GM19395 (cell line): ENCODE data around the gene UBA6.
"Not testable (repeated sequence)": the region's sequence is repeated elsewhere in the genome, so short reads cannot be mapped to it uniquely, and the experiment has no call there.

ENCODE experiments used
- ATAC-seq: cut with Tn5 transposase; IDR thresholded peaks from one replicate; pipeline ENCODE4 v1.9.1; 2021; ENCODE audit warnings: mild to moderate bottlenecking, moderate library complexity; ENCODE audit not compliant: unreplicated experiment

Gene UBA6

GRCh38 chr4:67674098-67674497, 26.9 kb downstream of the UBA6 start:
- no peak for ATAC-seq

DNA sequence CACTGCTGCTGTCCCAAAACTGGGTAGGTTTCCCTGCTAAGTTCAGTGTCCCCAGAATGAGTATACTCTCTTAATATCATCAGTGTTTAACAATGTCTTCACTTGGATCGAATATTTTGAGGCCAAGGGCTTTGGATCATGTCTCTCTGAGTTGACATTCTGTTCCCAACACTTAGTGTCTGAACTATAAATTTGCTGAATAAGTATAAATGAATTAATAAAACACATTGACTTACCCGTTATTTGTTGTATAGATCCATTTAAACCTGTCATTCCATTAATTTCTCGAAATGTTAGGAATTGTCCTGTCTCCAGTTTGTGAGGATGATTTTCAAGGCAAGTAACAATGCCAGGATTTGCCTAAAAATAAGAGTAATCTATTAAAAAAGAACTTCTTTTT, 32.6 kb downstream of the UBA6 start:
- no peak for ATAC-seq

DNA sequence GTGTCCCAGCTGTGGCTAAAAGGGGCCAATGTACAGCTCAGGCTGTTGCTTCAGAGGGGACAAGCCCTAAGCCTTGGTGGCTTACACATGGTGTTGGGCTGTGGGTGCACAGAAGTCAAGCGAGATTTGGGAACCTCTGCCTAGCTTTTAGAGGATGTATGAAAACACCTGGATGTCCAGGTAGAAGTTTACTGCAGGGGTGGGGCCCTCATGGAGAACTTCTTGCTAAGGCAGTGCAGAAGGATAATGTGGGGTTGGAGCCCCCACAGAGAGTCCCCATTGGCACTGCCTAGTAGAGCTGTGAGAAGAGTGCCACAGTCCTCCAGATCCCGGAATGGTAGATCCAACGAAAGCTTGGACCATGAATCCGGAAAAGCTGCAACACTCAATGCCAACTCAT, 40.5 kb downstream of the UBA6 start:
- no peak for ATAC-seq

DNA sequence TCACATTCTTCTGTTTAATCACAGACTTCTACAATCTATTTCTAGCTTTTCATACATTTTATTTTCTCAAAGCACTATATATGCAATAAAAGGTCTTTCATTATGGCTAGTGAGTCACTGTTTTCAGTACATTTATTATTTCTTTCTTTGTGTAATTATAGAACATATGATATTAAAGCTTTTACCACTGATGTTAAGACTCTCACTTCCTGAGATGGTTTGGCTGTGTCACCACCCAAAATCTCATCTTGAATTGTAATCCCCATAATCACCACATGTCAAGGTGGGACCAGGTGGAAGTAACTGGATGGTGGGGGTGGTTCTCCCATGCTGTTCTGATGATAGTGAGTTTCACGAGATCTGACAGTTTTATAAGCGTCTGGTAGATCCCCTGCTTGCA, 41.9 kb downstream of the UBA6 start:
- ATAC-seq = no peak

- ATAC-seq = no peak
Measured at GRCh38 chr4:67658302-67658701, 42.7 kb downstream of the UBA6 start.

DNA sequence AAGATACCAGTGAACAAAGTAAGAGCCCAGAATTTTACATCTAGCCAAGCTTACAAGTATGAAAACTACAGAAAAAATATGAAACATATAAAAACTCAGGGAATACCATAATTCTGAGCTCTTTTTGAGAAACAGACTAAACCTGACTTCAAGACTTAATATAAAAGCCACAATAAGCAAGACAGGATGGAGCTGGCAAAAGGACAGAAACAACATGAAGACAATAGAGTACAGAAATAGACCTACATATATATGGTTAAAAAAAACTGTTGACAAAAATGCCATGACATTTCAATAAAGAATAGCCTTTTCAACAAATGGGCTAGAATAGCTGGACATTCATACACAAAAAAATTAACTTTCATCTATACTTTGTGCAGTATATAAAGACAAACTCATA, 49.4 kb downstream of the UBA6 start:
- no peak for ATAC-seq

DNA sequence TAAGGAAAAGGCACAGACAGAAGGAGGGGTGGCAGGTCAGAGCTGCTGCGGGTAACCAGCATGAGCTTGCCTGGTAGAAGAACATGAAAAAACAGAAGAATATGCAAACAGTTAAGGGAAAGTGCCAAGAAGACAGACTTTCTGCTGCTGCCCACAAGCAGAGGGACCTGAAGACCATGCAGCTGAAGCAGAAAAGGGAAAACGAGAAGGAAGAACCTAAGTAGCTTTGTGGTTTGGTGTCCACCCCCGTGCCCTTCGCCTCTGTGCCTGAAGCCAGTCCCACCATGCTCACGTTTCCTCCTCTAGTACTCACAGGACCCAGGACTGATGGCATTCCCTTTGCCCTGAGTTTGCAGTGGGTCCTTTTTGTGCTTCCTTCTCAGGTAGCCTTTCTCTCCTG, 62.8 kb downstream of the UBA6 start:
- no peak for ATAC-seq

- not testable (repeated sequence) for ATAC-seq
Measured at GRCh38 chr4:67636978-67637377, 64.0 kb downstream of the UBA6 start.

GRCh38 chr4:67635331-67635730, 65.6 kb downstream of the UBA6 start:
- ATAC-seq = no peak

GRCh38 chr4:67634741-67635140, 66.2 kb downstream of the UBA6 start:
- ATAC-seq = no peak

GRCh38 chr4:67632492-67632891, 68.5 kb downstream of the UBA6 start:
- ATAC-seq = peak; percentile 84

DNA sequence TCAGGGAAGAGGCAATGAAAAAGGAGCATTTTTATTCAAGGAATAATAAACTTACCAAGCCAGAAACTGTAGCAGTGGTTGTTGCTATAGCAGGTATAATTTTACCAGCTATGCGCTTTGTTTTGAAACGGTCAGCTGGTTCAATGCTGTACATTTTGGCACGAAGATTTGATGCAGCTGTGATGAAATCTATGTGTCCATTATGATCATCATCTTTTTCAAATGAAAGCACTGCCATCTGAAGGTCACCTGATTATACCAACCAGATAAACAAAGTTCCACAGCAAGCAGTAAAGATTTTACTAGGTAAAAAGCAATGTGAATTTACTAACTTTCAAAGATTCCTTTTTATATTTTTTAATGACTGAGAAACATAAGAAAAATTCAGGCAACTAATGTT, 76.0 kb downstream of the UBA6 start:
- no peak for ATAC-seq

DNA sequence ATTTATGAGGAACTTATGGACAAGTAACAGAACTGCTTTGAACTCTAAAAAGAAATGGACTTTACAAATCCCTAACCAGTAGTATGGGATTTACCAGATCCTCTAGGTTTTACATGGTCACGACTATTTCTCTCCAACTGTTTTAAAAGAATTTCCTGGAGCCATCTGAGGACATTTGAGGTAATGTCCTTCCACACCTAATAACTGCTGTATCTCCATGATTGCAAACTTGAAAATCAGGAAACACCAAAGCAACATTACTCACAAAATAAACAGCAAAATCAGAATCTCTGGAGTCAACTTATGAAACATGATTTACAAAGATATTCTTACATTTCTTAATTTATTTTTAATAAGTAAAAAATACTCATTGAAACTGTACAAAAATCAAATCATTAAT, 84.5 kb downstream of the UBA6 start:
- no peak for ATAC-seq

- ATAC-seq = no peak
Measured at GRCh38 chr4:67615119-67615518, 85.8 kb downstream of the UBA6 start.

GRCh38 chr4:67614186-67614585, 86.8 kb downstream of the UBA6 start:
- ATAC-seq = no peak

- peak; percentile 54 for ATAC-seq
Measured at GRCh38 chr4:67608027-67608426, 92.9 kb downstream of the UBA6 start.

- no peak for ATAC-seq
Measured at GRCh38 chr4:67604749-67605148, 96.2 kb downstream of the UBA6 start.

DNA sequence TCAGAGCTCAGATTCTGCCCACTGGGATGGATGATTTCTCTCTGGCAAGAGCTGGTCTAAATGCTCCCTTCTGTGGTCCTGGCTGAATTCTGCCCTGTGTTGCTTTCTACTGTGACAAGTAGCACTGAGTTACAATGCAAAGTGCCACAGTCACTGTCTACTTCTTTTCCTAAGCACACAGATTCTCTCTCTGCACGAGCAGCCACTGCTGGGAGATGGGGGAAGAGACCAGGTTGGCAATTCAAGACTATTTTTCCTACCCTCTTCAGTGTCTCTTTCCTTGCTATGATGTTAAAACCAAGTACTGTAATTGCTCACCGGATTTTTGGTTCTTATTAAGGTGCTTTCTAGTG, 97.0 kb downstream of the UBA6 start:
- no peak for ATAC-seq

DNA sequence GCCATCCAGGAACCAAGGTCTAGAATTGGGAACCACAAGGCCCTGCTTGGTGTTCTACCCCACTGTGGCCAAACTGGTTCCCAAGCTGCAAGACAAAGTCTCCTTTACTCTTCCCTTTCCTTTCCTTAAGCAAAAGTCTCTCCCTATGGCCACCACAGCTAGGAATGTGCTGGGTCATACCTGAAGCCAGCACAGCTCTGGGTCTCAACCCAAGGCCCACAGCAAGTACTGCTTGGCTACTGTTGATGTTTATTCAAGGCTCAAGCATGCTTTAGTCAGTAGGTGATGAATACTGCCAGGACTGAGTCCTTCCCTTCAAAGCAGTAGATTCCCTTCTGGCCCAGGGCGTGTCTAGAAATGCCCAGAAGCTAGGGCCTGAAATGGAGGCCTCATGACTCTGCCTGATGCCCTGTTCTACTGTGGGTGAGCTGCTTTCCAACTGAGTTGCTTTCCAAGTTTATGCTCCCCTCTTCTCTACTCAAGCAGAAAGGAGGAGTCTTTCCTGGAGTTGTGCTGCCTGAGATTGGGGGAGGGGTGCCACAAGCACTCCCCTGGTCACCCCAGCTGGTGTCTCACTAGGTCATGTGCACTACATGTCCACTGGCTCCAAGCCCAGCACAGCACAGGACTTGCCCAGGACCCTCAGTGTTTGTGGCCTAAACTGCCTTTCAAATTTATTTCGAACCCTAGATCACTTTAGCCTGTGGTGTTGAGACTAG, 97.5 kb downstream of the UBA6 start:
- no peak for ATAC-seq

- ATAC-seq = no peak
Measured at GRCh38 chr4:67593741-67594175, 107.2 kb downstream of the UBA6 start.

DNA sequence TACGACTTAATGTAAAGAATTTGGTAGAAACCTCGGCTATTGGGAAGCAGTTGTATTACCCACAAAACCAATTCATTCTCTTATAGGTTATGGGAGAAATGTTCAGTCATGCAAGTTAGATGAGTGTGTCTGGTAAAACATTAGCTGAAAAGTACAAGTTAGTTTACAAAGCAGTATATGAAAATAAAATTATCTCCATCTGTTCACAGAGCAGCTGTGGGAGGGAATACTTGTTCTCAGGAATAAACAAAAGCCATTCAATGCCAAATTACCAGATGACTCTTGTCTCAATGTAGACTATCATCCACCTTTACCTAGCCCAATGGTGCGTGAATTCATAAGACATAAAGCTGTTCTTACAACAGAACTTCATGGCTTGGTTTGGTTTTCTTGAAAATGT, 113.8 kb downstream of the UBA6 start:
- no peak for ATAC-seq

DNA sequence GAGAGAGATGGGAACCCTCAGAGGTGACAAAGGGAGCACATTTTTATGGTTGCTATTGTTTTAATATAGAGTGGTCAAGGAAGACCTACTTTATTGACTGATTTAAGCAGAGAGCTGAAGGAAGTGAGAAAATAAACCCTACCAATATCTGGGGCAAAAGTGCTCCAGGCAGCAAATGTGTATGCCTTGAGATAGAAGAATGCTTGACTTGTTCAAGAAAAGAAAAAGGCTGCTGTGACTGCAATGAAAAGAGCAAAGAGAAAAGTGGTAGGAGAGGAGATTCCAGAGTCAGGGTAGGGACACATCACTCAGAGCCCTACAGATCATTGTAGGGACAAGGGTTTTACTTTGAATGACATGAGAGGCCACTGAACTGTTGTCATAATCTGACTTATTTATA, 116.5 kb downstream of the UBA6 start:
- no peak for ATAC-seq

DNA sequence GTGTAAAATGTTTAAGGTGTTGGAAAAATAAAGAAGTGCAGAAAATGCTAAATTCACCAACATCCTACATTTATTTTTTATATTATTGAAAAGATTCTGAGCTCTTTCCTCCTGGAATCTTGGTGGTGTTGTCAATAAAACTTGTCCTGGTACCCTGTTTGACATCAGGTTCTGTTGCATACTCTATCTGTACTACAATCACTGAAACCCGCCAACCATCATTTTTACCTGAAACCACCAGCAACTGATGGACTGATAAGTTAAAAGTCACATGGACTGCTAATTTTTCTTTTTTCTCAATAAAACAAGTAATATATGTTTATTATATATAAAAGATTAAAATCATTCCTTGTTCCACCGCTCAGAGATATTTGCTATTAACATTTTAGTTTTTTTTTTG, 119.0 kb downstream of the UBA6 start:
- no peak for ATAC-seq
